RPMI8226 (cell line): Measurements from ENCODE around the gene EML1.

Experiments
- DNase-seq: peaks from one replicate; pipeline ENCODE4 v3.0.0-alpha.2; 2015

Gene EML1

DNA sequence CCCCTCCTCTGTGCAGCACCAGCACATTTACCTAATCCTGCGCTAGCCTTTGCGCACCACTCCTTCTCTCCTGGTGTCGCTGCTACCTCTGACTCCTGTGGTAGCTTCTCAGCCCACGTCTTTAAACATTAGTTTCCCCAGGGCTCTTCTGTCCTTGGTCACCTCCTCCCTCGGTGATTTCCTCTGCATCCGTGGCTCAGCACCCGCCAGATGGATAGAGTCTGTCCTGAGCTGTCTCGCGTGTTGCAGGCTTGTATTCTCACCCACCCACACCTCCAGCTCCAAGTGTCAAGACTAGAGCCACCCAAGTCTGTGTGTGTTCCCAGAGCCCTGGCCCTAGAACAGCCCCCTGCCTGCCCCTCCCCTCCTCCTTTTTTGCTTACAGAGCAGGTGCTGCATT is 83.2 kb downstream of the EML1 start:
- no peak for DNase-seq

DNA sequence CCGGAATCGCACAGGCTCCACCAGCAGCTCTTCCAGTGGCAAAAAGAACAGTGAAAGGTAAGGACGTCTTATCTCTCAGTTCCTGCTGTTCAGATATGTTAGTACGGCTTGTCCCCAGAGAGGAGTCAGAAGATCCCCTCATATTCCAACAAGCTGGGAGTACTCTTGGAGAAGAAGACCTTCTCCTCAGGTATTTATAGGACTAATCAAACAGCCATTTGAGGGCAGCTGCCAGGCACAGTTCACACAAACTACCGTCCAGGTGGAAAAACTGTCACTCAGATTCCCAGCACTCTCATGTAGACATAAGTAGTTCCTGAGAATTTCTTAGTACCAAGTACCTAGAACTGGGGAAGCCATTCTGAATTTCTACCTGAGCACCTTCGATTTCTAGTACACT is 85.3 kb downstream of the EML1 start:
- DNase-seq, result no peak

DNA sequence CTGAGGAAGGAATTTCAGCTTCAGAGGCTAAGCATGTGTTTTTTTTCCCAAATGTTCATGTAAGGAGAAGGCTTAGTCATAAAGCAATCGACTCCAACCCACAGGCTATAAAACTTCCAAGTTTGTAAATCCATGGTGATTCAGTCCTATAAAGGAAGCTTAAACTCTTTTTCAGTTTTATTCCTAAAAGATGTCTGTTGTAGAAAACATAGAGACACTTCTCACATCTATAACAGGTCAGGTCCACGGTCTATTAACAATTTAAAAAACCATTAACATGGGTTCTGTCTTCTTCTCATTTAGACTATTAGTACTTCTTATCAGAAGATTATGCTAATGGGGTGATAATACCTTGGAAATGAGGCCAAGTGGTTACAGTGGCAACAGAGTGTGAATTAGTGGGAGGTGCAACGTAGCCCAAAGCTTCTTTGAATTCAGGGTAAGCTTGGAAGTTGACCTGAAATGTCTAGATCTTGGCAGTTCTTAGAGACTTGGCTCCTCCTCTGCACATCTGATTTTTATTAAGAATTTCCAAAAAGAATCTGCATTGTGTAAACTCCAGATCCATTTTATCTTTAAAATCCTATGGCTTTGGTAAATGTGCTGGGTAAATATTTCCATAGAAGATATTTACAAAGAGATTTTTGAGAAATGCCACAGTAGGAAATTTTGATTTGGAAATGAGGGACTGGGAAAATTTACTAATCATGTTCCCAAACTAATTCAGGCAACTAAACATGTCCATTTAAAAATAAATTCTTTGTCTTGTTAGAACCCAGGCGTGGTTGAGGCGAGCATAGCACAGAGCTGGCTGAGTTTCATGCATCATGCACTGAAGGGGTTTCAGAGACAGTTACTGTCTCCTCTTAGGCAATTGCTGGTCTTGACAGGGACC is 86.4 kb downstream of the EML1 start:
- DNase-seq, result no peak

DNA sequence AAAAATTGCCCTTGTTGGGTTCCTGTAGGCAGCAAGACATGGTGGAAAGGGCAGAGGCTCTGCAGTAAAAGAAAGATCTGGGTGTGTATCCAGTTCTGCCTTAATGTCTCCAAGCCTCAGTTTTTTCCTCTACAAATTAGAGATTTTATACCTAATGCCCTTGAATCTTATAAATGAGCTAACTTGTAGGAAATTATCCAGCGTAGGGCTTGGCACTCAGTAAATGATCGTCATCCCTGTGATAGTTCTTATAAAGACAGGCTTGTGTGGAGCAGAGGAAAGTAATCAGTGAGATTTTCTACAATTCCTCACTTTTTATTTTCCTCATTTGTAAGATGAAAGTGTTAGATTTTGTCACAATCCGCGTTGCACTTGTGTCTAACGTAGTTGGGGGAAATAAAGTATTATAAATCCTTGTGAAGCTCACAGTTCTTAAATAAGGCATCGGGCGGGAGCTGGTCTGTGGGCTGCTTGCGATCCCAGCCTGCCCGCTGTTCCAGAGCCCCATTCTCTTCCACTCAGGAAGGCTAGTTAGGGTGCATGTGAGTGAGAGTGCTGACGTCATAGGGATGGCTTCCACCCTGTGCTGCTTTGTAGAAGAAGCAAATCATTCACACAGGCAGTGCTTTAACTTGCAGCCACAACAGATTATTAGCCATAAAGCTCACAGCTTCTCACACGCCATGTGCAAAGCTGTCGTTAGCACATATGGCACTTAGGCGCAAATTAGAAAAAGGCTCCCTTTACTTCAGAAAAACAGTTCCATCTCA is 87.6 kb downstream of the EML1 start:
- DNase-seq, result no peak

DNA sequence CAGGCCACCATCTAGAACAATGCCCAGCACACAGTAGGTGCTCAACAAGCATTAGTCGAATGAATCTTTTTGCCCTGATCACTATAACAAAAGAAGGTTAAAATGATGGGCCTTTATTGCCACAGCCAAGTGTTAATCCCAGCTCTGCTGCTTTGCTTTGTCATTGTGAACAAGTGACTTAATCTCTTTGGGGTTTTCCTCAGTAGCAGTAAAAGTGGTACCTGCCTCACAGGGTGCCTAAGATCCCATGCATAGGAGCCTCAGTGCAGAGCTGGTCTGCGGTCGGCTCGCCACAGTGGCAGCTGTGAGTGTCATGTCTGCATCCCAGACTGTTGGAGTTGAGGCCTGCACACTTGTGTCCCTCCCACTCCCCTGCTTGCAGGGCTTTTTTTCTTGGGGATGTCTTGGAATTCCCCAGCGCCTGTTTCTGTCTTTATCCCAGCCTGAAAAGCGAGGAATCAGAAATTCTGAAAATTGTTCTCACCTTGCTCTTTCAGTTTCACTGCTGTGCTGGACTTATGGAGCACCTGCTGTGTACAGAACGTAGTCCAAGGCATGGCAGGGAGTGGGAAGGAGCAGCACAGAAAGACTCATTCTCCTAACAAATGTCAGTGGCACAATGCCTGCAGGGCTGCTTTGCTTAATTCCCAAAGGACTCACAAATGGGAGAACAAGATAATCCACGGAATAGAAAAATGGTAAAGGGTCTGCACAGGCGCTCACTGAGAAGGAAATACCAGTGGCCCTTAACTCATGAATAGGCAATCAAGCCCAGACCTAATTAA is 90.8 kb downstream of the EML1 start:
- DNase-seq, result no peak

DNA sequence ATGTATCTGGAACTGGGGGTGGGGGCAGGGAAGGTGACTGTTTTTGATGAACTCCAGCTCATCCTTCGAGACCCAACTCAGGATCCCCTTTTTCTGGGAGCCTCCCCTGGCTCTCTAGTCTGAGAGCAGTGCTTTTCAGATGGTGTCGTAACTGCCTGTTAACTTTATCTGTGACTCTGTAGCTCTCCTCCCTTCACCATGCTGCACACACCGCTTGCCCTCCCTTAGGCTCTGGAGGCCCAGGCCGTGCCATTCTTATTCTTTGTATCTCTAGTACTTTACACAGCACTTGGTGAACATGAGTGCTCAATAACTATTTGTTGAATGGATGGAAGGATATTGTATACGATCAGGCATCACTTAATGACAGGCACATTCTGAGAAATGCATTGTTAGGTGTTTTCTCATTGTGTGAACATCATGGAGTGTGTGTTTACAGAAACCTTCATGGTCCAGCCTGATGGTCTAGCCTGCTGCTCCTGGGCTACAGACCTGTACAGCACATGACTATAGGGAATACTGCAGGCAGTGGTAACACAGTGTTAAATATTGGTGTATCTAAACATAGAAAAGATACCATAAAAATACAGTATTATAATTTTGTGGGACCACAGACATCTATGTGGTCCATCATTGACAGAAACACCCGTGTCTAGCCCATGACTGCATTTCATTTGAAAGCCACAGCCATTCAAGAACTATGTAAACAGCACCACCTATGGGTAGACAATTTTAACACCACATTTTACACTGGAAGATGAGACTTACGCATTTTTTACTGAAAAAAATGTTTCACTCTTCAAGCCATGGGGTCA is 91.8 kb downstream of the EML1 start:
- DNase-seq, result peak; percentile 59

DNA sequence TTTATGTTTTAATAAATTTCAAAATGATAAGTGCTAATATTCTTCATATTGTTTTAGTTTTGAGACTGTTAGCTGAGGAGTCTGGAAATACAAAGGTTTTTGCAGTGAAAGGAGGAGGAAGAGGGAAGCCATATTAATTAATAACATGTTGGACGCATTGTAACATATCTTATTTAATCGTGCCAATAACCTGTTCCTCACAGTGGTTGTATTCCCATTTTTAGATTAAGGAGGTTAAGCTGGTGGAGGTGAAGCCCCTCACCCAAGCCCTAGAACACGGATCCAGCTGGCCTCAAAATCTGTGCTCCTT is 92.4 kb downstream of the EML1 start:
- DNase-seq, result no peak

DNA sequence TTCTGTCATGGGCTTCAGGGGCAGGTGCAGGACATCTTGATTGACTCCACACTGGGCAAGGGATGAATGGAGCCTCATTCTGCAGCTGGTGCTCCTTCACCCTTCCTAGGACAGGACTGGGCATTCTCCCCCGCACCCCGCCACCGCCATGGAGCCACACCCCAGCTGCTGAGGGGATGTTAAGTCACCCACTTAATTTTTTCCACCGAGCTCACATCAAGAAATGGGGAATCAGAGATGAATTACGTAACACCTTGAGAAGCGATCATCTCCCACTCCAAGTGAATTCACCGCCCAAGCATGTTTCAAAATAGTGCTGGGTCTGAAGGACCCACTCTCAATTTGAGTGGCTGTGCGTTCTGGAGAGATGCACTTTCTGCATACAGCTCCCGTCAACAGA is 94.2 kb downstream of the EML1 start:
- DNase-seq, result no peak

DNA sequence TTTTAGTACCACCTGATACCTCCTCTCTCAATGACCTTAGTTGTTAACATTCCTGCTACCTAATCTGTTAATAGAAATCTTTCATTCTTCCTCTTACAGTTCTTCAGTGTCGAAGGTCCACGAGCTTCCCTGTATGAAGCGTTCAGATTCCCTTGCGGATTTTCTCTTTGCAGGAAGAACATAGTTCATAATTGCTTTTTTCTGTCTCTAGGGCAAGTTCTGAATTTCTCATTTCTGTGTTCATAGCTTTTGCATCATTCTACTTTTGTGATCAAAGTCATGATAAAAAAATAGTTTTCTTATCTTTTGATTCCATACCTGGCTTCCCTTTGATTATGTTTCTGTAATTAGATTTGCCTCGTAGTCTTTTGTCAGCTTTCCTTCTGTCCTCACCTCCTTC is 94.9 kb downstream of the EML1 start:
- no peak for DNase-seq

DNA sequence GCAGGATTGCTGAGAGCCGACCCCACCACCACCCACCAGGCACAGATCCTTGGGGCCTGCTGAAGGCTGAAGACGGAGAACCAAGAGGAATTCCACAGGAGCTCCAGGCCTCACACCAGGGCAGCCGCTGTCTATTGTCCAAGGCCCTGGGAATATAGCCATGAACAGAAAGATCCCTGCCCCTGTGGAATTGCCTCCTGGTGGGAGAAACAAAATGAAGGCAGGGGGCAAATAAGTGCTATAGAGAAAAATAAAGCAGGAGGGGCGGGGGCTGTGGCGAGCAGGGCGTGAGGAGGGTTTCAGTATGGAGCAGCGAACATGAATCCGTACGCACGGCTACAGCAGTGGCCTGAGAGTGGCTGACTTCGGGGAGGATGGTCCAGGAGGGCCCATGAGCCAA is 96.1 kb downstream of the EML1 start:
- no peak for DNase-seq

DNA sequence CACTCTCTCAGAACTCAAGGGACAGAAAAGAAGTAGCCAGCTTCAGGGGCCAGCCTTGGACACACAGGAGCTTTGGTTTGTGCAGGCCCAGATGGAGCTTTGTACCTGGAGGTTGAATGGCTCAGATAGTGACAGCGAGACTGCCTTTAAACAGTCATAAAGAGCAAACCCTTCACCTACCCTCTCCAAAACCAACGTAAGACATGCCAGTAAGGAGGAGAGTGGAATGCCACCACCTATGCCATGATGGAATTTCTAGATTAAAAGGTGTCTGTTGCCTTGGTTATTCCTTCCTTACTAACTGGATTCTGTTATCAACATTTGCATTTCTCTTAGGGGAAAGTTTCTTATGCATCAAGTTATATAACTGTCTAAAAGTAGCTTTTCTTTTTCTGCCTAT is 98.1 kb downstream of the EML1 start:
- no peak for DNase-seq

DNA sequence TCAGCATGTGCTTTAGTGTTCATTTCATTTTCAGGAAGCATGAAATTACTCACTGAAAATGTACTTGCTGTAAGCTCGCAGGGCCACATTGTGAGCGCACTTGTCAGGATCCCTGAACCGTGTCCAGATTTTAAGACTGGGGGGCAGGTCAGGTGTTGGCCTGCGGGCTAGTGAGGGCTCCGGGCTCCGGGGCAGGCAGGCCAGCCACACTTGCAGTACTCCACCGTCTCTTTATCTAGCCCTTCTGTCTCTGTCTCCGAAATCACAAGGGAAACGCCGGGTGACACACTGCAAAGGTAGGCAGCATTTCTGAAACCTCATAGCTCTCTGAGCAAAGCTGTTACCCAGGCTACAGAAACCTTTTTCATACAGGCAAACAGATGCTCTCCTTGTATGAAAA is 98.7 kb downstream of the EML1 start:
- DNase-seq, result no peak

DNA sequence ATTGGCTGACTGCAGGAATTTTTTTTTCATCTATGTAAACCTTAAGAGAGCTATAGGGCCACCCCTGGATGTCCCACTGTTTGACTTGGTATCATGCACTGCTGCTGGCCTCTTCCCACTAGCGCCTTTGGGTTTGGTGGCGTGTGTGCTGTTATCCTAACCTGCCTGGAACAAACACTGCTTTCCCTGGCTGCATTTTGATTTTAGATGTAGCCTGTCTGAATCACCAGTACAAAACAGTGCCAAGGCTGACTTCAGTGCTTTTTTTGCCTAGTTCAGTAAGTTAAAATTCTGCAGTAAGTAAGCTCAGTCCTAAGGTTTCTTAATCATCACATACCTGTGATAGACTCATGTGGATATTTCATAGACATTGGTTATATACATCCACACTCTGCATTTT is 99.2 kb downstream of the EML1 start:
- DNase-seq, result no peak

DNA sequence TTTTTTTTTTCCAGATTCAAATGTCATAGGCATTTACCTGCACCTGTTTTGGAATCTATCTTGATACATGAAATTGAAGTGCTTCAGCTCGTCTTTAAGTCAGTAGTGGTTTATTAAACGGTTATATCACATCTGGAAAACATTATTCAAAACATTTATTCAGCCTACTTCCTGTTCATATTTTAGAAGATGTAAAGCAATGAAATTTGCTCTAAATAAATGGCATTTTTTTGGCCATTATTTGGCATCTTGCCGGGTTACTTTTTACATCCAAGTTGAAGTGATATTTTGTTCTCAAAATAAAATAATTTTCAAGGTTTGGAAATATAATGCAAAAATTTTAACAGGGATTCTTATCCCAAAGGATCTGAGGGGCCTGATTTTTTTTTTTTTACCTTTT is 103.1 kb downstream of the EML1 start:
- DNase-seq, result no peak

DNA sequence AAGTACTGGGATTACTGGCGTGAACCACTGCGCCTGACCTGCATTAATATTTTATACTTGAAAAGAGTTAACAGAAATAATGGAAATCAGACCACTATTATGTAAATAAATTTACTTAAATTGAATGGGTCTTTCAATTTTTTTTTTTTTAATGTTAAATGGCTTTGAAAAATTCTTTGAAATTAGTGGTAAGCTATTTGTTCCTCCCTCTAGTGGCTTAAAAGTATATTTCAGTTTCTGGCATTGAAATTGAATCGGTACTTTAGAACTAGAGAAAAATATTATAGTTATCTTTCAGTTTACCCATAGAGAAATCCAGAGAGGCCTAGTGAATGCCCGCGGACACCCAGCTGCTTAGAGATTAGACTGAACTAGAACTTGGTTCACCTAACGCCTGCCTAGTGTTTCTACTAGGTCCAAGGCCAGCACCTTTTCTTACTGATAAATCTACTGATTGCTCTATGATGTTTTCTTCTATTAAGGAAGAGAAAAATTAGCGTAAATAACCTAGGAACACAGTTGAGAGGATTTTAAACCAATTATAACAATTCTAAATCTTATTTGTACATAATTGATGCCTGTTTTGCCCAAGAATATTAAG is 106.5 kb downstream of the EML1 start:
- DNase-seq, result peak; percentile 26

DNA sequence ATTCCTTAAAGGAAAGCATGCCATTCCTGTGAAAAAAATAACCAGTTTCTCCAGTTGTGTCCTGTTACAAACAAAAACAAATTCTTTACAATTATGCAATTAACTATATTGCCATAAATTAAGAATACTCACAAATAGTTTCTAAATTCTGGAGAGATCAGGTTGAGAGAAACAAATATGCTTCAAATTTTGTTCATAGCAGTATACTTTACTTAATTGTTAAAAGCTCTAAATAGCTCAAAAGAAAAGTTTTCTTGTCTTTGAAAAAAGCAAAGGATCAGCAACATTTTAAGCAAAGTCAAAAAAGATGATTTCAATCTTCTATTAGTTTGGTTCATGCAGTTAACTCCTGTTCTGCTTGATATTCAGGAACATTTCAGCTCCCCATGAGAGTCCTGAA is 109.7 kb downstream of the EML1 start:
- DNase-seq, result no peak

DNA sequence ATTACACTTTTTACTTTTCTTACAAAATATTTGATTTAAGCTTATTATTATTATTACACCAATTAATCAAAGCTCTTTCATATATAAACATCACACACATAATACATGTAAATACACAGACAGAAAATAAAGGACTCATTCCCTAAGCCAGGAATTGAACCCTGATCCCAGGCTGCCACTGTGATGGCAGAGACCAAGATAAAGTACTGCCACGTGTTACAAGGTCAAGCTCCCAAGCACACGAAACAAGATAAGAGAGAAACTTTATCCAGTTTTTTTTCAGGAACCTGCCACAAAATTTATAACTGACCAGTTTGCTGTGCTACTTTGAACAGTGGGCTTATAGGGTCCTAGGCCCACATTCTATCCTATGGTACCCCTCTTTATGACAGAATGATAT is 111.3 kb downstream of the EML1 start:
- no peak for DNase-seq

DNA sequence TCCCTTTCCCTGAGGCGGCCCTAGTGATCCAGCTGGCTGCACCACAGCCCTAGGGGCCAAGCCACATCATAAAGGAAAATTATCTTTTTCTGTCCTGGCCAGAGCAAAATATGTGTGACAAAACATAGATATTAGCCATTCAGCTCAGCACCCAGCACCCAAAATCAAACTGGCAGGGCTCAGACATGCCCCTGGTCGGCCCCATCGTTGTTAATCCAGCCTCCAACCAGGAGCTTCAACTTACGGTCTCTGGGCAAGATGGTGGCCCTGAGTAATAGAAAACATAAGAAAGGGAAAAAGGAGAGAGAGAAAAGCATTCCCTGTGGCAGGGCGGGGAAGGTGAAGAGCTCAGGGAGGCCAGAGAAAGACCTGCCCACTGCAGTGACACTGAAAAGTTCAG is 111.9 kb downstream of the EML1 start:
- DNase-seq, result no peak

DNA sequence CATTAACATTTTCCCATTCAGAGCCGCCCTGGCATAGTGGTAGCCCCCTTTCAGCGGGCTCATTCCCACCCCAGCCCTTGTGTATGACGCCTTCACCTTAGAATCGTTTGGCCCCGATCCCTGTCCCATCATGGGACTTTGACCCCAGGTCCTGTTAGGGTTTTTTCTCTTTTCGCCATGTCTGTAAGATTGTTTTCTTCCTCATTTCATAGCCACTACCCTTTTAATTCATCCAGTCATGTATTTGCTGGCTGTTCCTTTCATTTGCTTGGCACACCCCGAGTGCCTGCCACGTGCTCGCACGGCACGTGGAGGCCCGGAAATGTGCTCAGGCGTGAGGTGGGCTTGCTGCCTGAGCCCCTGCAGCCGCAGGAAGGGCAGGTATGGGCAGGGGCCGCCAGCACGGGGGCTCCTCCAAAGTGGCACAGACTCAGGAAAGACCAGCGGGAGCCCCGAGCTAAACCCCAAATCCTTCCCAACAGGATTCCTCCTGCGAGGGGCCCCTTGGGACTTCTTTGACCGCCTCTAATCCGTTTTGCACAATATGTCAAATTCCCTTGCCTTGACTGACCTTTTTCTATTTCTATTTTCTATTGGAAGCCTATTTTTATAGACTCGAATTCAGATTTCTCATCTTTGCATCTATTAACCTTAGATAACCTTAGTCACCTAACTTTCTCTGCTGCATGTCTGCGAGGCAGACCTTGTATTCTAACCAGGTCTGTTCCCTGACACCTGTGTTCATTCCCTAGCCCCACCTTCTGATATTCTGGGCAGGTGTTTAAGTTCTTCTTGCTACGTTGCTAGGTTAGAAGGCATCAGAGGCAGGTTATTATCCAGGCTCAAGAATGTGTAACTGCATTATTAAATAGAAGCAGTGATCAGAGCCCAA is 114.8 kb downstream of the EML1 start:
- no peak for DNase-seq

DNA sequence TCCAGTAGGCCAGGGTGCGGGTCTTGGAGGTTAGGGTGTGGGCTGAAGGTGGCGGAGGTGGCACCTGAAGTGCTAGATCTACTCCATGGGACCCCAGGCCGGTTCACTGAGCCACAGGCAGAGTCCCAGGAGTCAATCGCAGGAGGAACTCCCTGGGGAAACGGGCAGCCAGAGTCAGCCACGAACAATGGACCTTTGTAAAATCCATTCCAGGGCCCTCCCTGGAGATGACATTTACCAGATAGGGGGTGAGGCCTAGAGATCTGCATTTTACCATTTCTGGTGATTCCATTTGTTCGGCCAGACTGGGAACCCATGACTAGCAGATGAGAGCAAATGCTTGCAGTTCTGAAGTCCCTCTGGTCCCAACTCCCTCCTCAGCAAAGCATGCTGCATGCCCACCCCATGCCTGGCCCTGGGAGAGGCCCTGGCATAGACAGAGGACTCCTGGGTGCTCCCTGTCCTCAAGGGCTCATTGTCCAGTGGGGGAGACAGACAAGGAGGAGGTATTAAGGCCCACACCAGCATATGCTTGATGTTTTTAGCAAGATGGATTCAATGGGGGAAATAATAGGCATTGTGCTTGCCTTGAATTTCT is 115.5 kb downstream of the EML1 start:
- DNase-seq, result no peak

DNA sequence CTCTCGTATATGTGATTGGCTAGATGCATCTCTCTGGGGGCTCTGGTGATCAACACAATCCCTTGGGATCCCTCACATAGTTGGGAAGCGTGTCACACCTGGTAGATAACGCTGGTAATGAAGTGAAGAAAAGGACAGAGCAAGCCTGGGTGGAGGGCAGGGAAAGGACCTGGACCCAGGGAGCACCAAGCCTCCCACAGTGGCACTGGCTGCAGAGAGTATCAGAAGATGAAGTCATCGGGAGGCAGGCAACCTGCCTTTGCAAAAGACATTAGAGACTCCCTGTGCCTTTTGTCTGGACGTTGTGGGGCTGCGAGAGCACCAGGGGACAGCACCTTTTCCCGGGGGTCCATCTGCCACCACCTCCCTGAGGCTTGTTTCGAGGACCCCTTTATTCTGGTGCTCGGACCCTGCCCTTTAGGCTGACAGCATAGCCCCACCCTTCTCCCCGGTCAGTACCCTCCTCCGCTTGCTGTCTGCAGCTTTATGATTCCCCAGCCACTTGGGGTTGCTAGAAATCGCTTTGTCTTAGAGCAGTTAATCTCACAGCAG is 116.4 kb downstream of the EML1 start:
- no peak for DNase-seq
